KMS-11 (cell line): ENCODE data around the gene C1orf74.
A peak's percentile ranks its signal among the peaks of the same experiment; 100 is the strongest.

Experiments
- H2AFZ ChIP-seq: fragments of 200-600 bp; sonication (generic); 2 replicates; pipeline ENCODE4 v1.6.1; 2016; ENCODE audit warnings: antibody characterized with exemption, mixed run types, low read depth
- H3K27ac ChIP-seq: fragments of 200-600 bp; sonication (generic); 2 replicates; pipeline ENCODE4 v1.6.1; 2016; ENCODE audit warnings: mild to moderate bottlenecking, mixed run types
- H3K27me3 ChIP-seq: fragments of 200-600 bp; sonication (generic); 2 replicates; pipeline ENCODE4 v1.6.1; 2017; ENCODE audit warnings: mild to moderate bottlenecking, low read depth, mixed run types, moderate library complexity; ENCODE audit not compliant: insufficient read depth
- H3K36me3 ChIP-seq: fragments of 200-600 bp; sonication (generic); 2 replicates; pipeline ENCODE4 v1.6.1; 2017; ENCODE audit warnings: mild to moderate bottlenecking, mixed run types; ENCODE audit not compliant: insufficient read depth
- H3K4me1 ChIP-seq: fragments of 200-600 bp; sonication (generic); 2 replicates; pipeline ENCODE4 v1.6.1; 2016; ENCODE audit warnings: mild to moderate bottlenecking, low read depth, mixed run types; ENCODE audit not compliant: poor library complexity, severe bottlenecking
- H3K4me2 ChIP-seq: fragments of 200-600 bp; sonication (generic); 2 replicates; pipeline ENCODE4 v1.7.0; 2016; ENCODE audit warnings: mild to moderate bottlenecking, mixed run types
- H3K4me3 ChIP-seq: fragments of 200-600 bp; sonication (generic); IDR thresholded peaks from 2 replicates; pipeline ENCODE4 v1.6.1; 2017; ENCODE audit warnings: low read depth, low read length, mixed read lengths; ENCODE audit not compliant: insufficient read depth
- H3K79me2 ChIP-seq: fragments of 200-600 bp; sonication (generic); 2 replicates; pipeline ENCODE4 v1.6.1; 2016; ENCODE audit warnings: low read depth, mixed run types; ENCODE audit not compliant: insufficient read depth
- H3K9ac ChIP-seq: fragments of 200-600 bp; sonication (generic); 2 replicates; pipeline ENCODE4 v1.6.1; 2016; ENCODE audit warnings: mild to moderate bottlenecking, mixed run types
- H4K20me1 ChIP-seq: fragments of 200-600 bp; sonication (generic); 2 replicates; pipeline ENCODE4 v1.6.1; 2016; ENCODE audit warnings: mild to moderate bottlenecking, mixed run types; ENCODE audit not compliant: insufficient read depth
- CTCF ChIP-seq: fragments of 200-600 bp; sonication (generic); conservative IDR thresholded peaks from 2 replicates; pipeline ENCODE4 v1.6.1; 2017; ENCODE audit warnings: low read depth, mild to moderate bottlenecking, antibody characterized with exemption, low read length, moderate library complexity, mixed read lengths

C1orf74 gene

DNA sequence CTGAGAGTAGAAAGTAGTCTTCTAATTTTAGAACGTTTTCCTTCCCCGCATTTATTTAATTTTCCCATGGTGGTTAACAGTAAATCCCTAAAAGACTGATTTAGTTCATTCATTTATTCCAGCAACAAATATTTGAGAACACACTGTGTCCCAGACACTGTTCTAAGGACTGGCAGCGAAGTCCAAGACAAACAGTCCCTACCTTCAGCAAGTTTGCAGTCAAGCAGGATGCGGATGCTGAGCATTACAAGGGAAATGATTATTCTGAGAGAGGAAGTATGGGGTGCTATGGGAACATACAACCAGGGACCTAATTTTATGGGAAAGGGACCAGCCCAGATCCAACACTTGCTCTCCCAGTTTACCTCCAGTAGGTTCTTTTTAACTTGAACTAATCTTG lies 1.2 kb upstream of the C1orf74 start:
- H3K79me2 ChIP-seq, result peaks cover 9% of the 10 kb centered on the region; the same call in 1 of the 2 replicates
- H3K9ac ChIP-seq, result no peak overlapping the region
- H3K36me3 ChIP-seq, result no peaks in the 10 kb centered on the region
- H3K4me2 ChIP-seq, result no peak overlapping the region
- H3K4me1 ChIP-seq, result peaks cover 14% of the 10 kb centered on the region
- no peaks in the 10 kb centered on the region for H4K20me1 ChIP-seq
- H2AFZ ChIP-seq, result peak overlapping the region; percentile 87
- no peaks in the 10 kb centered on the region for H3K27me3 ChIP-seq
- no peak for TF ChIP-seq CTCF
- H3K27ac ChIP-seq, result no peak overlapping the region
- H3K4me3 ChIP-seq, result no peak overlapping the region

- no peak overlapping the region for H3K27ac ChIP-seq
- TF ChIP-seq CTCF, result no peak
- H2AFZ ChIP-seq, result no peak overlapping the region
Observed at GRCh38 chr1:209783386-209783785, 973 bp downstream of the C1orf74 start.

GRCh38 chr1:209780268-209780667 lies 4.1 kb downstream of the C1orf74 start:
- no peaks in the 10 kb centered on the region for H4K20me1 ChIP-seq
- H3K27me3 ChIP-seq, result no peaks in the 10 kb centered on the region
- H3K27ac ChIP-seq, result no peak overlapping the region
- no peak for TF ChIP-seq CTCF
- no peaks in the 10 kb centered on the region; the same call in 1 of the 2 replicates for H3K36me3 ChIP-seq
- no peak overlapping the region for H3K4me3 ChIP-seq
- H3K9ac ChIP-seq, result no peak overlapping the region
- H2AFZ ChIP-seq, result no peak overlapping the region
- no peak overlapping the region for H3K4me2 ChIP-seq
- peaks cover 20% of the 10 kb centered on the region for H3K4me1 ChIP-seq
- H3K79me2 ChIP-seq, result peaks cover 9% of the 10 kb centered on the region; the same call in 1 of the 2 replicates

More at GRCh38 chr1:209783386-209783785, 973 bp downstream of the C1orf74 start:
- Histone ChIP-seq H4K20me1 (no peaks in the 10 kb centered on the region), H3K4me3 (peak overlapping the region; percentile 99), H3K27me3 (no peaks in the 10 kb centered on the region), H3K9ac (no peak overlapping the region; the same call in 1 of the 2 replicates), H3K4me1 (peaks cover 21% of the 10 kb centered on the region), H3K79me2 (peaks cover 9% of the 10 kb centered on the region; the same call in 1 of the 2 replicates), H3K36me3 (no peaks in the 10 kb centered on the region), H3K4me2 (peak overlapping the region; percentile 75; the same call in 1 of the 2 replicates)

DNA sequence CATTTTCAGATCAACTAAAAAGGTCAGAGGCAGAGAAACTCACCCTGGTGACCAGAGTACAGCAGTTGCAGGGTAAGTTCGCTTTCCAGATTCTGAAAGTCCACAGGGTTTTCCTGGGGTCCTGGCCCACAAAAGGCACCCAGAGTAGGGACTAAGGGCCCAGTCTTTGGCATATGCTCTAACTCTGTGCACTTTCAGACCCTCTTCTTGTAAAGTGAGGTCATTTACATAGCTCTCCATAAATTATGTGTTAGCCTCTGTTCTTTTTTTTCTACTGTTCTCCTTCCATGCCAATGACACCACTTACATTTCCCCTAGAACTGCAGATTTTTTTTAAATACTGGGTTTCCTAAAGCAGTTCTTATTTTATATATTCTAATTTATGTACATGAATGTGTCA lies 6.3 kb downstream of the C1orf74 start:
- Histone ChIP-seq H3K27me3 (no peaks in the 10 kb centered on the region), H3K9ac (no peak overlapping the region)

More for the DNA sequence above, 6.3 kb downstream of the C1orf74 start:
- no peak overlapping the region for H2AFZ ChIP-seq
- H3K4me3 ChIP-seq, result no peak overlapping the region
- no peak overlapping the region for H3K27ac ChIP-seq
- no peak for TF ChIP-seq CTCF
- H3K79me2 ChIP-seq, result no peaks in the 10 kb centered on the region
- no peak overlapping the region for H3K4me2 ChIP-seq
- peaks cover 18% of the 10 kb centered on the region for H3K4me1 ChIP-seq
- no peaks in the 10 kb centered on the region for H4K20me1 ChIP-seq
- peaks cover 3% of the 10 kb centered on the region; the same call in 1 of the 2 replicates for H3K36me3 ChIP-seq
